HEK293 (cell line): ENCODE data around the gene CAPN12.
A peak's percentile ranks its signal among the peaks of the same experiment; 100 is the strongest.
"Not testable (repeated sequence)": the region's sequence is repeated elsewhere in the genome, so short reads cannot be mapped to it uniquely, and the experiment has no call there.

Source experiments
- CTCF ChIA-PET: fragments of 350-600 bp; formaldehyde crosslinking; extraction: SDS; loops from one replicate; lab custom pipeline; 2021; ENCODE audit warnings: antibody characterized with exemption; lab: Yijun Ruan, JAX
- POLR2A ChIA-PET: fragments of 300-600 bp; formaldehyde crosslinking; extraction: SDS; loops from one replicate; lab custom pipeline; 2020; ENCODE audit warnings: antibody characterized with exemption, inconsistent platforms; lab: Yijun Ruan, JAX
- H3K27ac ChIP-seq: fragments of 200-500 bp; sonication (Bioruptor generic); 2 replicates; pipeline ENCODE4 v1.5.1; 2014; ENCODE audit warnings: low read depth, low read length, control low read depth, inconsistent platforms; ENCODE audit errors: extremely low read depth
- H3K36me3 ChIP-seq, 2 experiments: fragments of 200-500 bp in 1 of 2; sonication (Bioruptor generic) in 1 of 2; 1 replicate in 1 of 2; 2 replicates in 1 of 2; pipeline ENCODE4 v1.5.1; 2014 to 2017; ENCODE audit warnings: inconsistent platforms in 2 of 2, low read length in 2 of 2; ENCODE audit not compliant: control insufficient read depth in 2 of 2, insufficient read depth in 1 of 2
- H3K4me1 ChIP-seq: fragments of 200-500 bp; sonication (Bioruptor generic); 2 replicates; pipeline ENCODE4 v1.5.1; 2014; ENCODE audit warnings: mild to moderate bottlenecking, low read length, inconsistent platforms; ENCODE audit not compliant: control insufficient read depth, insufficient read depth
- H3K4me3 ChIP-seq: 2 replicates; pipeline ENCODE4 v1.5.1; 2011; ENCODE audit warnings: low read depth, mild to moderate bottlenecking, control low read depth, low read length, moderate library complexity
- H3K9me3 ChIP-seq: fragments of 200-500 bp; sonication (Bioruptor generic); 2 replicates; pipeline ENCODE4 v1.5.1; 2014; ENCODE audit warnings: low read depth, low read length, inconsistent platforms; ENCODE audit not compliant: control insufficient read depth, insufficient read depth
- OSR2 ChIP-seq: fragments of 450-650 bp; formaldehyde crosslinking; IDR thresholded peaks from 2 replicates; pipeline ENCODE4 v1.5.1; 2016; ENCODE audit warnings: missing biosample characterization, missing genetic modification characterization
- TRIM28 ChIP-seq: IDR thresholded peaks from 2 replicates; pipeline ENCODE4 v1.6.1; 2011; ENCODE audit warnings: low read length, control low read depth, borderline replicate concordance
- ZBTB17 ChIP-seq: fragments of 450-650 bp; formaldehyde crosslinking; IDR thresholded peaks from 2 replicates; pipeline ENCODE4 v1.5.1; 2016; ENCODE audit warnings: missing biosample characterization, missing genetic modification characterization
- ZFP41 ChIP-seq: fragments of 450-650 bp; formaldehyde crosslinking; IDR thresholded peaks from 2 replicates; pipeline ENCODE4 v1.5.1; 2016; ENCODE audit warnings: missing biosample characterization, missing genetic modification characterization, borderline replicate concordance
- ZNF335 ChIP-seq: fragments of 450-650 bp; formaldehyde crosslinking; conservative IDR thresholded peaks from 2 replicates; pipeline ENCODE4 v1.5.1; 2016; ENCODE audit warnings: missing biosample characterization, missing genetic modification characterization
- ZNF548 ChIP-seq: fragments of 450-650 bp; formaldehyde crosslinking; IDR thresholded peaks from 2 replicates; pipeline ENCODE4 v1.5.1; 2016; ENCODE audit warnings: missing biosample characterization, missing genetic modification characterization
- ZNF660 ChIP-seq: fragments of 450-650 bp; IDR thresholded peaks from 2 replicates; pipeline ENCODE4 v1.5.1; 2018; ENCODE audit warnings: missing biosample characterization, mild to moderate bottlenecking, missing genetic modification characterization
- ZNF768 ChIP-seq: fragments of 450-650 bp; formaldehyde crosslinking; IDR thresholded peaks from 2 replicates; pipeline ENCODE4 v1.5.1; 2018; ENCODE audit warnings: missing biosample characterization, mild to moderate bottlenecking, missing genetic modification characterization
- ZNF791 ChIP-seq: fragments of 450-650 bp; formaldehyde crosslinking; IDR thresholded peaks from 2 replicates; pipeline ENCODE4 v1.5.1; 2016; ENCODE audit warnings: missing biosample characterization, missing genetic modification characterization
- TF ChIP-seq, protein P1 (sequence below): fragments of 450-650 bp; formaldehyde crosslinking; IDR thresholded peaks from 2 replicates; pipeline ENCODE4 v1.5.1; 2016; ENCODE audit warnings: missing biosample characterization, missing genetic modification characterization
- TF ChIP-seq, protein P2 (sequence below): fragments of 450-650 bp; formaldehyde crosslinking; conservative IDR thresholded peaks from 2 replicates; pipeline ENCODE4 v1.5.1; 2016; ENCODE audit warnings: low read depth, missing biosample characterization, missing genetic modification characterization
- TF ChIP-seq, protein P3 (sequence below): fragments of 450-650 bp; formaldehyde crosslinking; IDR thresholded peaks from 2 replicates; pipeline ENCODE4 v1.5.1; 2016; ENCODE audit warnings: missing biosample characterization, missing genetic modification characterization

CAPN12 gene

DNA sequence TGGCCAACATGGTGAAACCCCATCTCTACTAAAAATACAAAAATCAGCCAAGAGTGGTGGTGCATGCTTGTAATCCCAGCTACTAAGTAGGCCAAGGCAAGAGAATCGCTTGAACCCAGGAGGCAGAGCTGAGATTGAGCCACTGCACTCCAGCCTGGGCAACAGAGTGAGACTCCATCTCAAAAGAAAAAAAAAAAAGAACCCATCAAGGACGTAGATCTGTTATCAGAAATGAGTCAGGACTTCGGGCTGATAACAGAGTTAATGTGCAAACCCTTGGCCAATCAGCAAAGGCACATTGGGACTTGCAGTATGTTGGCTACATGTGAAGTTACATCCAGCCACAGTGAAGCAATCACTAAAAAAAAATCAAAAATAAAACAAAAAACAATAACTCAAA, 40.0 kb upstream of the CAPN12 start:
- Histone ChIP-seq H3K9me3 (no peaks in the 10 kb centered on the region), H3K27ac (no peak overlapping the region), H3K4me1 (0 out of 2 replicates have a peak, but pooled peaks cover 2% of the 10 kb centered on the region), H3K4me3 (no peak overlapping the region), H3K36me3 (no peaks in the 10 kb centered on the region; a peak in 1 of 3 replicates)
- ChIA-PET CTCF (interaction anchor here (1.0 to 5.7 kb wide), 2 partner anchors 15 to 239 kb away, joined by 3 to 21 read pairs; no protein-coding TSS in a partner anchor), POLR2A (interaction anchor here (0.6 to 0.7 kb wide), 2 partner anchors 65 to 121 kb away, joined by 3 read pairs; no protein-coding TSS in a partner anchor)
- TF ChIP-seq ZBTB17 (tag by site-specific recombination) (peak; percentile 67), ZFP41 (tag by site-specific recombination) (no peak)

DNA sequence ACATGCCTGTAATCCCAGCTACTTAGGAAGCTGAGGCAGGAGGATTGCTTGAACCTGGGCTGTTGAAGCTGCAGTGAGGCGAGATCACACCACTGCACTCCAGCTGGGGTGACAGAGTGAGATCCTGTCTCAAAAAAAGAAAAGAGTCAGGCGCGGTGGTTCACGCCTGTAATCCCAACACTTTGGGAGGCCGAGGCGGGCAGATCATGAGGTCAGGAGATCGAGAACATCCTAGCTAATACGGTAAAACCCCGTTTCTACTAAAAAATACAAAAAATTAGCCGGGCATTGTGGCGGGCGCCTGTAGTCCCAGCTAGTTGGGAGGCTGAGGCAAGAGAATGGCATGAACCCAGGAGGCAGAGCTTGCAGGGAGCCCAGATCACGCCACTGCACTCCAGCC, 37.9 kb upstream of the CAPN12 start:
- not testable (repeated sequence) for H3K36me3 ChIP-seq, H3K27ac ChIP-seq, H3K4me1 ChIP-seq, H3K9me3 ChIP-seq, H3K4me3 ChIP-seq
- CTCF ChIA-PET: interaction anchor here (0.6 to 5.7 kb wide), 2 partner anchors 13 to 59 kb away, joined by 3 to 21 read pairs; no protein-coding TSS in a partner anchor
- POLR2A ChIA-PET: interaction anchor here (0.6 kb wide), 1 partner anchor 32 kb away, joined by 5 read pairs; no protein-coding TSS in a partner anchor
- TF ChIP-seq ZNF335 (tag by site-specific recombination): peak; percentile 98
- TF ChIP-seq, protein P1, sequence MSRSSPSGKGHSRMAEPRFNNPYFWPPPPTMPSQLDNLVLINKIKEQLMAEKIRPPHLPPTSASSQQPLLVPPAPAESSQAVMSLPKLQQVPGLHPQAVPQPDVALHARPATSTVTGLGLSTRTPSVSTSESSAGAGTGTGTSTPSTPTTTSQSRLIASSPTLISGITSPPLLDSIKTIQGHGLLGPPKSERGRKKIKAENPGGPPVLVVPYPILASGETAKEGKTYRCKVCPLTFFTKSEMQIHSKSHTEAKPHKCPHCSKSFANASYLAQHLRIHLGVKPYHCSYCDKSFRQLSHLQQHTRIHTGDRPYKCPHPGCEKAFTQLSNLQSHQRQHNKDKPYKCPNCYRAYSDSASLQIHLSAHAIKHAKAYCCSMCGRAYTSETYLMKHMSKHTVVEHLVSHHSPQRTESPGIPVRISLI (tag by site-specific recombination): peak; percentile 84; the same call in 1 of the 2 replicates
- peak; percentile 48 for TF ChIP-seq OSR2

DNA sequence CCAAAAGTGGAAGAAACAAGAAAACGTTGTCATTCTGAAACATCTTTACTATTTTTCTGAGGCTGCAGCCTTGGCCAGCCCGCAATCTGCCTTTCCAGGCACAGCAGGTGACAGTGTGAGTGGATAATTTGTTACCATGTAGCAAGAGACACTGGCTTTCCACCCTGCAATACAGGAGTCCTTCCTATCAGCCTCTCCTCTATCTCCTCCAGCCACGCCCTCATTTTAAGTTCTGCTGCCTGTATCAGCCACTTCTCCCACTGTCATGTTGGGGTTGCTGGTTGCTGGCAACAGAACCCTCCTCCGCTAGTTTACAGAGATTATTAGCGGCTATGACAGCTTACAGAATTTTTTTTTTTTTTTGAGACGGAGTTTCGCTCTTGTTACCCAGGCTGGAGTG, 36.8 kb upstream of the CAPN12 start:
- H3K4me1 ChIP-seq: no peaks in the 10 kb centered on the region
- CTCF ChIA-PET: interaction anchor here (0.6 to 5.7 kb wide), 5 partner anchors 11 to 330 kb away, joined by 3 to 21 read pairs (median 4); no protein-coding TSS in a partner anchor
- POLR2A ChIA-PET: no interaction called here
- no peak overlapping the region for H3K4me3 ChIP-seq
- H3K9me3 ChIP-seq: no peaks in the 10 kb centered on the region
- no peak overlapping the region for H3K27ac ChIP-seq
- TF ChIP-seq ZNF791 (tag by site-specific recombination) (0 out of 2 replicates have a peak, but pooled peaks have one; percentile 10), ZNF768 (tag by site-specific recombination) (no peak), ZNF660 (tag by site-specific recombination) (no peak), ZNF548 (no peak), TRIM28 (no peak)
- TF ChIP-seq, protein P2, sequence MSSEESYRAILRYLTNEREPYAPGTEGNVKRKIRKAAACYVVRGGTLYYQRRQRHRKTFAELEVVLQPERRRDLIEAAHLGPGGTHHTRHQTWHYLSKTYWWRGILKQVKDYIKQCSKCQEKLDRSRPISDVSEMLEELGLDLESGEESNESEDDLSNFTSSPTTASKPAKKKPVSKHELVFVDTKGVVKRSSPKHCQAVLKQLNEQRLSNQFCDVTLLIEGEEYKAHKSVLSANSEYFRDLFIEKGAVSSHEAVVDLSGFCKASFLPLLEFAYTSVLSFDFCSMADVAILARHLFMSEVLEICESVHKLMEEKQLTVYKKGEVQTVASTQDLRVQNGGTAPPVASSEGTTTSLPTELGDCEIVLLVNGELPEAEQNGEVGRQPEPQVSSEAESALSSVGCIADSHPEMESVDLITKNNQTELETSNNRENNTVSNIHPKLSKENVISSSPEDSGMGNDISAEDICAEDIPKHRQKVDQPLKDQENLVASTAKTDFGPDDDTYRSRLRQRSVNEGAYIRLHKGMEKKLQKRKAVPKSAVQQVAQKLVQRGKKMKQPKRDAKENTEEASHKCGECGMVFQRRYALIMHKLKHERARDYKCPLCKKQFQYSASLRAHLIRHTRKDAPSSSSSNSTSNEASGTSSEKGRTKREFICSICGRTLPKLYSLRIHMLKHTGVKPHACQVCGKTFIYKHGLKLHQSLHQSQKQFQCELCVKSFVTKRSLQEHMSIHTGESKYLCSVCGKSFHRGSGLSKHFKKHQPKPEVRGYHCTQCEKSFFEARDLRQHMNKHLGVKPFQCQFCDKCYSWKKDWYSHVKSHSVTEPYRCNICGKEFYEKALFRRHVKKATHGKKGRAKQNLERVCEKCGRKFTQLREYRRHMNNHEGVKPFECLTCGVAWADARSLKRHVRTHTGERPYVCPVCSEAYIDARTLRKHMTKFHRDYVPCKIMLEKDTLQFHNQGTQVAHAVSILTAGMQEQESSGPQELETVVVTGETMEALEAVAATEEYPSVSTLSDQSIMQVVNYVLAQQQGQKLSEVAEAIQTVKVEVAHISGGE (tag by site-specific recombination): no peak
- TF ChIP-seq, protein P3, sequence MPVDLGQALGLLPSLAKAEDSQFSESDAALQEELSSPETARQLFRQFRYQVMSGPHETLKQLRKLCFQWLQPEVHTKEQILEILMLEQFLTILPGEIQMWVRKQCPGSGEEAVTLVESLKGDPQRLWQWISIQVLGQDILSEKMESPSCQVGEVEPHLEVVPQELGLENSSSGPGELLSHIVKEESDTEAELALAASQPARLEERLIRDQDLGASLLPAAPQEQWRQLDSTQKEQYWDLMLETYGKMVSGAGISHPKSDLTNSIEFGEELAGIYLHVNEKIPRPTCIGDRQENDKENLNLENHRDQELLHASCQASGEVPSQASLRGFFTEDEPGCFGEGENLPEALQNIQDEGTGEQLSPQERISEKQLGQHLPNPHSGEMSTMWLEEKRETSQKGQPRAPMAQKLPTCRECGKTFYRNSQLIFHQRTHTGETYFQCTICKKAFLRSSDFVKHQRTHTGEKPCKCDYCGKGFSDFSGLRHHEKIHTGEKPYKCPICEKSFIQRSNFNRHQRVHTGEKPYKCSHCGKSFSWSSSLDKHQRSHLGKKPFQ (tag by site-specific recombination): no peak
- TF ChIP-seq, protein P1 (tag by site-specific recombination): 0 out of 2 replicates have a peak, but pooled peaks have one; percentile 29
- TF ChIP-seq, all 188 proteins: peak for 2
- no peaks in the 10 kb centered on the region; a peak in 1 of 3 replicates for H3K36me3 ChIP-seq
